ENCODE measurements around the gene BCO1. TPM values are rescaled to one million over a fixed set of nuclear protein-coding genes. Genes with fewer than 3 reads are reported as not detected.

Gene BCO1
- total and polyA plus RNA-seq, 7 donors, result 0.83 to 6.2 (median 3.0) TPM; not detected in 1

GRCh38 chr16:81275064-81275532 lies 36.6 kb downstream of the BCO1 start:
- intact Hi-C loops (cut with DNase I), result no loop called here
- Histone ChIP-seq H3K27me3 (no peaks in the 10 kb centered on the region), H3K9me3 (no peaks in the 10 kb centered on the region), H3K27ac (no peak overlapping the region), H3K4me1 (peaks cover 0 to 29% (median 21%) of the 10 kb centered on the region in 4 donors), H3K36me3 (no peaks in the 10 kb centered on the region), H3K4me3 (no peak overlapping the region)
- no peak for TF ChIP-seq POLR2AphosphoS5 (IDR thresholded peaks at IDR 0.05)
- TF ChIP-seq POLR2A (IDR thresholded peaks at IDR 0.05), result no peak
- no peak for TF ChIP-seq EP300 (IDR thresholded peaks at IDR 0.05)
- no peak for TF ChIP-seq CTCF (IDR thresholded peaks at IDR 0.05)
- DNase-seq, result no peak
- 39 to 74% methylated on average over 9 of the region's 9 CpGs for WGBS, 2 donors

GRCh38 chr16:81275795-81276194 lies 37.3 kb downstream of the BCO1 start:
- H3K4me3 ChIP-seq, result no peak overlapping the region
- no peak for TF ChIP-seq POLR2AphosphoS5 (IDR thresholded peaks at IDR 0.05)
- TF ChIP-seq POLR2A (IDR thresholded peaks at IDR 0.05), result no peak
- TF ChIP-seq CTCF (IDR thresholded peaks at IDR 0.05), result no peak
- no peak for TF ChIP-seq EP300 (IDR thresholded peaks at IDR 0.05)
- intact Hi-C loops (cut with DNase I), result no loop called here

GRCh38 chr16:81276323-81276722 lies 37.8 kb downstream of the BCO1 start:
- Histone ChIP-seq H3K36me3 (no peaks in the 10 kb centered on the region), H3K9me3 (no peaks in the 10 kb centered on the region), H3K27ac (no peak overlapping the region), H3K4me1 (peaks cover 0 to 29% (median 21%) of the 10 kb centered on the region in 4 donors), H3K27me3 (no peaks in the 10 kb centered on the region), H3K4me3 (no peak overlapping the region)
- 88 to 90% methylated on average over 3 of the region's 3 CpGs for WGBS, 2 donors
- no peak for DNase-seq
- no peak for TF ChIP-seq EP300 (IDR thresholded peaks at IDR 0.05)
- TF ChIP-seq CTCF (IDR thresholded peaks at IDR 0.05), result no peak
- TF ChIP-seq POLR2AphosphoS5 (IDR thresholded peaks at IDR 0.05), result no peak
- no peak for TF ChIP-seq POLR2A (IDR thresholded peaks at IDR 0.05)
- intact Hi-C loops (cut with DNase I), result no loop called here

More at GRCh38 chr16:81275795-81276194, 37.3 kb downstream of the BCO1 start:
- Histone ChIP-seq H3K36me3 (no peaks in the 10 kb centered on the region), H3K27me3 (no peaks in the 10 kb centered on the region), H3K9me3 (no peaks in the 10 kb centered on the region), H3K4me1 (peaks cover 0 to 29% (median 21%) of the 10 kb centered on the region in 4 donors), H3K27ac (no peak overlapping the region)
- 24 to 75% methylated on average over 9 of the region's 9 CpGs for WGBS, 2 donors
- no peak for DNase-seq

GRCh38 chr16:81277541-81278080 lies 39.1 kb downstream of the BCO1 start:
- intact Hi-C loops (cut with DNase I), result no loop called here
- Histone ChIP-seq H3K27me3 (no peaks in the 10 kb centered on the region), H3K4me1 (peaks cover 0 to 22% (median 17%) of the 10 kb centered on the region in 4 donors), H3K4me3 (no peak overlapping the region), H3K27ac (no peak overlapping the region), H3K36me3 (no peaks in the 10 kb centered on the region), H3K9me3 (no peaks in the 10 kb centered on the region)
- TF ChIP-seq POLR2A (IDR thresholded peaks at IDR 0.05), result no peak
- TF ChIP-seq CTCF (IDR thresholded peaks at IDR 0.05), result no peak
- no peak for TF ChIP-seq POLR2AphosphoS5 (IDR thresholded peaks at IDR 0.05)
- TF ChIP-seq EP300 (IDR thresholded peaks at IDR 0.05), result no peak
- WGBS, 2 donors, result 30 to 72% methylated on average over 6 of the region's 6 CpGs
- DNase-seq, result no peak

- no peak for TF ChIP-seq EP300 (IDR thresholded peaks at IDR 0.05)
- TF ChIP-seq POLR2A (IDR thresholded peaks at IDR 0.05), result no peak
- TF ChIP-seq POLR2AphosphoS5 (IDR thresholded peaks at IDR 0.05), result no peak
- TF ChIP-seq CTCF (IDR thresholded peaks at IDR 0.05), result no peak
- intact Hi-C loops (cut with DNase I), result no loop called here
- peaks cover 0 to 13% (median 8%) of the 10 kb centered on the region in 4 donors for H3K4me1 ChIP-seq
- 95 to 97% methylated on average over 4 of the region's 4 CpGs for WGBS, 2 donors
- H3K4me3 ChIP-seq, result no peak overlapping the region
- H3K36me3 ChIP-seq, result no peaks in the 10 kb centered on the region
- no peak overlapping the region for H3K27ac ChIP-seq
- no peak for DNase-seq
- H3K27me3 ChIP-seq, result no peaks in the 10 kb centered on the region
- no peaks in the 10 kb centered on the region for H3K9me3 ChIP-seq
Measured at GRCh38 chr16:81278526-81278925, 40.0 kb downstream of the BCO1 start.

All from sigmoid colon (tissue), 7 donors.